Activated CD8-positive, alpha-beta memory T cell treated with anti-CD3 and anti-CD28 coated beads, Interleukin-2, amount 50 U/mL, for 1 hour (primary cell): ENCODE results near the gene HMGB4.

Experiments used
- DNase-seq: peaks from one replicate; pipeline ENCODE4 v3.0.0-alpha.2; 2020; ENCODE audit errors: extremely low read depth

Gene HMGB4

GRCh38 chr1:33898406-33898805 is 34.5 kb downstream of the HMGB4 start:
- DNase-seq: no peak

- no peak for DNase-seq
These were observed 35.0 kb downstream of the HMGB4 start for GRCh38 chr1:33898881-33899280.

- no peak for DNase-seq
These were observed 35.9 kb downstream of the HMGB4 start for GRCh38 chr1:33899746-33900145.

- DNase-seq: no peak
These were observed 38.8 kb downstream of the HMGB4 start for GRCh38 chr1:33902486-33903209.

GRCh38 chr1:33903210-33903589 is 39.3 kb downstream of the HMGB4 start:
- DNase-seq: no peak

- DNase-seq: no peak
These were observed 41.4 kb downstream of the HMGB4 start for GRCh38 chr1:33905241-33905640.

- DNase-seq: no peak
These were observed 42.3 kb downstream of the HMGB4 start for GRCh38 chr1:33906156-33906555.

GRCh38 chr1:33908324-33908956 is 44.6 kb downstream of the HMGB4 start:
- DNase-seq: no peak
